Erythroblast (primary cell): ENCODE results near the gene ZNF285.
"Not testable (repeated sequence)": the region's sequence is repeated elsewhere in the genome, so short reads cannot be mapped to it uniquely, and the experiment has no call there.

Experiments used
- DNase-seq, 2 experiments: peaks; one replicate each; lab custom pipeline; 2025; lab: John Stamatoyannopoulos, UW
- GATA1 ChIP-seq: IDR thresholded peaks from 2 replicates; pipeline ENCODE4 v1.6.1; 2011; ENCODE audit warnings: low read depth, mild to moderate bottlenecking, control low read depth, low read length, moderate library complexity
- POLR2A ChIP-seq: IDR thresholded peaks from 2 replicates; pipeline ENCODE4 v1.6.1; 2011; ENCODE audit warnings: mild to moderate bottlenecking, low read length

The ZNF285 gene

DNA sequence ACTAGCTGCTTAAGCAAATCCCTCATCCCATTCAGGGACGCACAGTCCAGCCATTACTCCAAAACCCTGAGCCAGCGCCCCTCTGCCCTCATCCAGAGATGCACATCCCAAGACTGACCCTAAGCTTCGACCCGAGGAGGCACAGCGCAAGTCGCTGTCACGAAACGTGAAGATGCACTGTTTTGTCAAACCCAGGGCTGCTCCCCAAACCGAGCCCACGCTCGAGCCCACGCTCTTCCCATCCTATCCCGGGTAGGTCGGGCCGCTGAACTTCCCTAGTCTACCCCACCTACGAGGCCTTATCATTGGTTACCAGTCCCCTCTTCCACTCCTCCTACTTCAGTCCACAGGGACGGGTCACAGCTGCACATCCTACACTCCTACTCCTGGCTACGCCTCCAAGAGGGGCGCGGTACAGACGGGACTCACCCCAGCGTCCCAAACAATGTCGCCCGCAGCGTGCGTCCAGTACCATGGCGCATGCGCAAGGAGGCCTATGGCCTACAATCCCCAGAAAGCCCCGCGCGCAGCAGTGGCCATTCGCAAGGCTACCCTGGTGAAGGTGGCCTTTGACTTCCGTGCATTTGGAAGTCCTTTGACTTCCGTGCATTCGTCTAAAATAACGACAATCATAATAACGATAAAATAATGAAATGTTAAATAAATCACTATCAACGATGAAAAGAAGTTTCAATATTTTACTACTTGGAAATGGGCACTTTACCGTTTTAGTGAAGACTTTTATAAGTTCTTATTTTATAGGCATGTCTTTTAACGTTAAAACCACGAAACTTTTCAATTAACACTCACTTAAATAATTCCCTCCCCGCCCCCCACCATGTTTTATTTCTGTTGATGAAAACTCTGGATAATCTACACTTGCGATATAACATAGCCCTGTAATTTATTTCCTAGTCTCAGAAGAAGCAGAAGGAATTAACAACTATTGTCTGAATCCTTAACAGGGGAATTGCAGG, at the start of gene ZNF285:
TSS of gene ZNF285 (minus strand) at position 470 of the 977 bp plus-strand sequence. CDS start 4,395 bp downstream, outside the sequence.
- peak; percentile 19 for TF ChIP-seq POLR2A
- no peak for TF ChIP-seq GATA1
- DNase-seq: no peak

DNA sequence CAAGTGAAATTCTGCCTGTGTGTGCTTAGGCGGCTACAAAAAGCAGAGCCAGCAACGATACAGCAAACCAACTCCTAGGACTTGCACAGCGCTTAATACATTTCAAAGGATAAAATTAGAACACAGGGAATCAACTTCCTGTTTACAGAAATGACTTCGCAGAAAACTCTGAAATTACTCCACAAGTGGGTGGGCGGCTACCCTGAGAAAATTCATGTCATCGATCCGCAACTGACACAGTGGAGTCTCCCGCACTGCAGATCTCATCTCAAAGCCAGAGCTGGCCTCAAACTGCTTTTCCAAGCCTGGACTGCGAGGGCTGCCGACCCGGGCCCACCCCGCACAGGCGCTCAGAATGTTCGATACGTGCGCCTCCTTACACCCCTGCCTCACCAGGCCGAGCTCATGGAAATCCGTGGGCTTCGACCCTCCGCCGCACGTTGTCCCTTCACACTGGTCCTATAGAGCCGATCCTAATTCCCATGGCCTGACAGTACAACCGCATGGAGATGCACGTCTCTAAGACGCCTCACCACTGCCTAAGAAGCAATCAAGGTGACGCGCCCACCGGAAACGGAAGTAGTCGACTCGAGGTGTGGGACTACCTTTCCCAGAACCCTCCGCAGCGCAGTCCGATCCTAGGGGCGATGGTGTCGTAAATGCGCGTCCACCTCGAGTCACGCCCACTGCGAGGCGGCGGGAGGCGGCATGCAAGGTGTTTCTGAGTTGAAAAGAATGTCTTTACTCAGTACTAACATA, 46.7 kb upstream of the ZNF285 start, which contains the start of gene ZNF229:
TSS of gene ZNF229 (minus strand) at position 557 of the 759 bp plus-strand sequence. CDS start 5,625 bp downstream, outside the sequence.
- no peak for TF ChIP-seq POLR2A
- no peak for TF ChIP-seq GATA1
- DNase-seq: peak; percentile 89 to 95

DNA sequence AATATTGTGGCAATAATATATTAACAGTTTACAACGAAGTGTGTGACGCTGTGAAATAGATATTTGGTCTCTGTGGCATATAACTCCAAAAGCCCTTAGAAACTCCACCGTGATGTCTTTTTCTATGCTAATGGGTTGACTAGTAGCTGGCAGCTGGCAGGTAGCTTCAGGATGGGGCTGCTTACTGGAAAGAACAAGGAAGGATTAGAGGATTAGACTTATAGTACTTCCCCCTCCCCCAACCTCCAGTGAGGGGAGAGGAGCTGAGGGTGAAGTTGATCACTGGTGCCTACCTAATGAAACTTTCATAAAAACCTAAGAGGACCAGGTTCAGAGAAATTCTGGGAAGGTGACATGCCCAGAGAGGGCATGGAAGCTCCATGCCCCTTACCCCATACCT, 37.0 kb upstream of the ZNF285 start:
- DNase-seq: no peak
- TF ChIP-seq GATA1 (no peak), POLR2A (no peak)

DNA sequence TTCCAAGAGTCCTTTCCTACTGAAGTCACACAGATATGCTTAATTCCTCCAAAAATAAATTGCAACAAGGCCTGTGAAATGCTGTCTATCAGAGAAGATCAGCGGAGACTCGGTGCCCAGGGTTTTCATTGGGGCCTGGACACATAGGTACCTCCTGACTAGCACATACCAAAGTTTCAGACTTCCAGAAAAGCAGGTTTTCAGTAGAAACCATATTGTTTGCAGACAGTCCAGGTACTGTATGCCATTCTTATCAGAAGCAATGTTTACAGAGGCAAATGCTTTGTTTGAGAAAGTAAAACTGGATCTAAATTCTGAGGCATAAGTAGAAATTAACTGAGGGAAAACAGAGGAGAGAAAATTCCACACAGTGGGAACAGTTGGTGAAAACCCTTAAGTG, 34.0 kb upstream of the ZNF285 start:
- DNase-seq: no peak
- no peak for TF ChIP-seq GATA1
- TF ChIP-seq POLR2A: no peak

DNA sequence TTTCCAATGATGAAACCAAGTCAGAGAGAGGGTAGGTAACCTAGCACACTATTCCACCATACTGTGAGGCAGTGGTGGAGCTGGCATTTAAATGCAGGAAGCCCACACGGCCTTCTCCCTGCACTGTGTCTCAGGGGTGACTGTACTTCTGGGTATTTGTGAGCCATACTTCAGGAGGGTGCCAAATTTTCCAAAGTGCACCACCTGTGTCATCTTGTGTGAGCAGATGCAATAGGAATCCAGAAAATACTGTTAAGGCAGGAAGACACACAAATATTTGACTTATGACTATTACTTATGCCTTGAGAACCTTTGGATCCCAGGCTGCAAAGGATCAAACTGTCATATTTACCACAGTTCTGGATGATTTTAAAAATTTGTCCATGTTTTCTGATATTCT, 29.5 kb upstream of the ZNF285 start:
- DNase-seq: no peak
- no peak for TF ChIP-seq GATA1
- no peak for TF ChIP-seq POLR2A

DNA sequence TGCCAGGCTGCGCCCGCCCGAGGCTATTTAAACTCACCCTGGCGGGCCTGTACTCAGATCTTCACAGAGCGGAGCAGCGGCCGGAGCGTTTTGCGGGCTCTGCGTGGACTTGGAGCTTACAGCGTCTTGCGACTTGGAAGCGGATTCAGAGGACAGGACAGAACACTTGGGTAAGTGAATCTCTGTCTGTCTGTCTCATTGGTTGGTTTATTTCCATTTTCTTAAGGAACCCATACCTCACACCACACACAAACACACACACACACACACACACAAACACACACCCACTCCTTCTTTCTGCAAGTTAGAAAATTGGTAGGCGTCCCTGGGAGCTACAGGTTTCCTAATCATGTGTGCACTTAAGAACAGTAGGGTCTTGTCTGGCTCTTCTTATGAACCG, 14.1 kb upstream of the ZNF285 start:
- DNase-seq: not testable (repeated sequence)

DNA sequence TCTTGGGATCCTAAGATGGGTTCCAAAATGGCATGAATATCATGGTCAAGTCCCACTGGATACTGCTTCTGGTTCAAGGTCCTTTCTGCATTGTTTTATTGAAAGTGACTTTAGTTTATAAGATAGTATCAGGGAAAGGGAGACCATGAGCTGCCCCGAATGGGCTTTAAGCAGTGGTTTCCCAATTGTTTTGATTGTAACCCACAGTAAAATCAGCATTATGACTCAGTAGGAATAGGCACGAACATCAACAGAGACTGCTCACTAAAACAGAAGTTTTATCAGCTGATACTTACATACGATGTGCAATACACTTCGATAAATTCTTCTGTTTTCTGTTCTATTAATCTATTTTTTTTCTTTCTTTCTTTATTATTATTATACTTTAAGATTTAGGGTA, 12.1 kb downstream of the ZNF285 start:
- not testable (repeated sequence) for DNase-seq

DNA sequence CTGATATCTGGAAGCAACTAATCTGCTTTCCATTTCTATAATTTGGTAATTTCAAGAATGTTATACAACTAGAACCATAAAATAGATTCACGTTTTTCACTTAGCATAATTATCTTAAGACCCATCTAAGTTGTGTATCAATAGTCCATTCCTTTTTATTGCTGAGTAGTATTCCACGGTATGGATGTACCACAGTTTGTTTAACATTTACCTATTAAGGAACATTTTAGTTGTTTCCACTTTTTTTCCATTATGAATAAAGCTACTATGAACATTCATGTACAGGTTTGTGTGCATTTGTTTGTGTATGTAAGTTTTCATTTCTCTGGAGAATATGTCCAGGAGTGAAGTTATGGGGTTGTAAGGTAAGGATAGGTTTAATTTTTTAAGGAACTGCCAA, 26.6 kb downstream of the ZNF285 start:
- DNase-seq: no peak
- no peak for TF ChIP-seq POLR2A
- no peak for TF ChIP-seq GATA1

DNA sequence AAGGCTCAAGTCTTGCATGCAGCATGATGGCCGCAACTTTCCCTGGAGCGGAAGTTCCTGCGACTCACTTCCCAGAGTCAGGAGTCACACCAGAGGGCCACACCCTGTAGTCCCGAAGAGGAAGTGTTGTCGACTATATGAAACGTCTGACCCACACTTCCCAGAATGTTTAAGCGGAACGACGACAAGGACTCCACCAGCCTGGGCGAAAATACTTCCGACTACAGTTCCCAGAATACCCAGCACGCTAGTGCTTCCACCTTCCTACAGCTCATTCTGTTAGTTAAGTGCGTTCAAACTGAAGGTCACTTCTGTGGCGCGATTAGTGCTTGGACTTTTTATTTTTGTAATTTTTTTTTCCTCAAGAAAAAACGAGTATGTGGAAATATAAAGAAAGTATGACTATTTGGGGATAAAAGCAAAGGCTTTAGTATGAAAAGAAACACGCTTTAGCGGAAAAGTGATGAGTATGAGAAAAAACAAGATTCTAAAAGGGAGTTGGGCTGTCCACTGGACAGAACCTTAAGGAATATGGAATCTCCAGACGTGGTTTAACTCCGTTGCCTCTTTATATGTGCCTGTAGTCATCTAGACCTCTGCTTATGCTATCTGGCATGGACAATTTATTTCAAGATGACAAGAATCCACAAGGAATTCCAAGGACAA, 29.5 kb downstream of the ZNF285 start:
- DNase-seq: no peak
- TF ChIP-seq GATA1 (no peak), POLR2A (no peak)

DNA sequence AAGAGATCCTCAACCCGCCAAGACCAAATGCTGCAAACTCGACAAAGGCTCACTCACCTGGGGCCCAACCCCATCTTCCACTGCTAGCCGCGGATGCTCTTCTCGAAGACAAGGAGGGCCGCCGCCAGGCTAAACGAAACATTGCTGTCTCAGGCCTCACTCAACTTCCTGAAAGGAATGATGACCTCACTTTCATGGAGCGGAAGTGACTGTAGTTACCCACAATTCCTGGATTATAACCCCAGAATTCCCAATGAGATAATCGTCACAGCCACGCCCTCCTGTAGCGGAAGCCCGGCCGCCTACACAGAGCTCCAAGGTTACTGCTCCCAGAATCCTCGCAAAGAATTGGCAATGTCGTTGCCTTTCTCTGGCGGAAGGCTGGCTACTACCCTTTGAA, 34.4 kb downstream of the ZNF285 start:
- no peak for TF ChIP-seq POLR2A
- TF ChIP-seq GATA1: no peak
- no peak for DNase-seq

DNA sequence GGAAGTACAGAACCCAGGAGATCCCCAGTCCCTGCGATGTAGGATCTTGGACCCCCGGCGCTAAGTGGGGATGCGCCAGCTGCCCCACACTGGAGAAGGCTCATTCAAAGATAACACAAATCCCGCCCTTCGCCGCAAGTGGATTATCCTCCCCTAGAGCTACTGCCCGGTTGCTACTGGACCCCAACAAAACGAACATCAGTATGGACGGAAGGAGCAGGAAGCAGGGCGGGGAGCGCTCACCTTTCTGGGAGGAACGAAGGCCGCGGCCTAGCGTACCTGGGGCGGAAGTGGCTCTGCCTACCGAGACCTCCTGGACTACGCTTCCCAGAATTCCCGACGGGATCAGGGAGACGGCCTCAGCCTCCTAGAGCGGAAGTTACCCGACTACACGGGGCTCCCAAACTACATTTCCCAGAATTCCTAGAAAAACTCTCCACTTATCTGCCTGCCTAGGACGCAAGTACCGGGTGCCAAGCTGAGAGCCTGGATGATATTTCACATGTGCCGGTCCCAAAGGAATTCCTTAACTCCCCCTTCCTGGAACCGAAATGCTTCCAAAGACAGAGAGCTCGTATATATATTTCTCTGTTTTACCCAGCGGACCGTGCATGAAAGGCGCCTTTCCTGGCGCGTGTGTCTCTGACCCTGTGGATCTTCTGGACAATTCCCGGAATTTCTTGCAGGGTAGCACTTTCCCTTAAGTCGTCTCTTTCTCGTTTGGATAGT, 44.9 kb downstream of the ZNF285 start, which contains the start of gene ZNF112:
TSS of gene ZNF112 (minus strand) at position 298 of the 729 bp plus-strand sequence. CDS start 16,141 bp downstream, outside the sequence.
- DNase-seq: peak; percentile 58 to 74
- TF ChIP-seq POLR2A: no peak
- TF ChIP-seq GATA1: no peak

DNA sequence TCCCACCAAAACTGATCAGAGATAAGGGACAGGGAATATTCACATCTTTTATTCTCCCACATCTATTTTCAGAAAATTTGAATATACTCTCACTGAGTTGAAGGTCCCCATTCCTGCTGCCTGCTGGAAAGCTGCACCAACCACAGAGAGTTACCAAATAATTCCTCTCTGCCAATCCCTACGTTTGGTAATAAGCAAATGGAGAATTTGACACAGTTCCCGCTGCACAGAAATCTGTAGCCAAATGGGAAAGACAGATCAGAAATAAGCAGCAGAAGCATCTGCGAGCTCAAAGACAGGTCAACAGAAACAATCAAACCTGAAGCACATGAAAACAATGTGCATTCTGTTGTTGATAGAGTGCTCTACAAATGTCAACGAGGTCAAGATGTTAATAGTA, 54.9 kb downstream of the ZNF285 start:
- no peak for DNase-seq
- TF ChIP-seq POLR2A (no peak), GATA1 (no peak)

DNA sequence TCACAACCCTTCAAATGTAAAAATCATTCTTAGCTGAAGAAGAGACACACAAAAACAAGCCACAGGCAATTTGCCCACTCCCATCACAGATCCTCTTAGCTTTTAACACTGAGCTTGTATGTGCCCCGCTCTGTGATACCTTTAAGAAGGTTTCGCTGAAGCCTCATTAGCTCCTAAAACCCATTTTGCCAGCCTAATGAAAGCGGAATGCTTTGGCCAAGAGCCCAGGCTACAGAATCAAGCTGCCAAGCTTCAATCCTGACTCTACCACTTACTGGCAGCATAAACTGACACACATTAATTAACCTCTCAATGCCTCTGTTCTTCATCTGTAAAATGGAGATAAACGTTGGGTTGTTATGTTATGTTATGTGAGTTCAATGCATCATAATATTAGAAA, 55.4 kb downstream of the ZNF285 start:
- no peak for DNase-seq
- TF ChIP-seq GATA1 (no peak), POLR2A (no peak)
